Gastroesophageal sphincter (tissue), 4 donors: ENCODE results near the gene TMEM266. TPM values are rescaled to one million over a fixed set of nuclear protein-coding genes. Genes with fewer than 3 reads are reported as not detected.

ENCODE experiments used
- ATAC-seq: fragments of 150-250 bp; one replicate; pipeline ENCODE4 v1.9.1; 2016; ENCODE audit warnings: mild to moderate bottlenecking, moderate library complexity
- H3K27ac ChIP-seq, 4 donors: fragments of 200-600 bp; sonication (generic) in 3 of 4; 1 replicate in 3 of 4; 2 replicates in 1 of 4; pipeline ENCODE4 v1.5.1; 2016 to 2019
- H3K27me3 ChIP-seq: fragments of 200-600 bp; sonication (generic); one replicate; pipeline ENCODE4 v1.5.1; 2019
- H3K36me3 ChIP-seq, 2 donors: fragments of 200-600 bp; sonication (generic); one replicate each; pipeline ENCODE4 v1.5.1; 2019; ENCODE audit warnings: control low read depth in 1 of 2
- H3K4me1 ChIP-seq, 3 donors: fragments of 200-600 bp; sonication (generic); 1 replicate in 2 of 3; 2 replicates in 1 of 3; pipeline ENCODE4 v1.5.1; 2016 to 2019; ENCODE audit warnings: control low read depth in 2 of 3
- H3K4me3 ChIP-seq, 2 donors: fragments of 200-600 bp; sonication (generic); one replicate each; pipeline ENCODE4 v1.5.1; 2019; ENCODE audit warnings: mild to moderate bottlenecking in 1 of 2, moderate library complexity in 1 of 2
- H3K9me3 ChIP-seq, 3 donors: fragments of 200-600 bp; sonication (generic); one replicate each; pipeline ENCODE4 v1.5.1; 2017 to 2019; ENCODE audit warnings: control low read depth in 2 of 3
- EP300 ChIP-seq: sonication (generic); formaldehyde crosslinking; IDR thresholded peaks from one replicate; pipeline ENCODE4 v1.6.1; 2017; ENCODE audit warnings: antibody characterized with exemption, mild to moderate bottlenecking
- POLR2A ChIP-seq, 2 donors: fragments of 450-650 bp; IDR thresholded peaks; one replicate each; pipeline ENCODE4 v1.6.1; 2017; ENCODE audit warnings: antibody characterized with exemption in 2 of 2, mild to moderate bottlenecking in 2 of 2, moderate library complexity in 1 of 2
- POLR2AphosphoS5 ChIP-seq: sonication (generic); formaldehyde crosslinking; IDR thresholded peaks from one replicate; pipeline ENCODE4 v1.6.1; 2017; ENCODE audit warnings: antibody characterized with exemption
- WGBS, 2 donors: methylation state at CpG; one replicate each; pipeline ENCODE4 v1.1.5; 2018; ENCODE audit warnings: low coverage in 1 of 2; 5-methylcytosine and 5-hydroxymethylcytosine counted together
- total RNA-seq, 4 donors: library from RNA; depleted of rRNA; stranded (reverse); fragments of >200 nt; gene quantifications; one replicate each; pipeline ENCODE4 v1.1.0, GENCODE V29; 2016
- TF ChIP-seq, protein P1 (sequence below), 4 experiments: fragments of 200-600 bp in 2 of 4; fragments of 450-650 bp in 2 of 4; sonication (generic) in 1 of 4; IDR thresholded peaks; one replicate each; pipeline ENCODE4 v1.5.1; 2017 to 2019; ENCODE audit warnings: antibody characterized with exemption in 4 of 4, mild to moderate bottlenecking in 2 of 4, moderate library complexity in 2 of 4

The TMEM266 gene
- total RNA-seq, 4 donors from 2014 or later: 0.77 TPM; not detected in 3

- Histone ChIP-seq H3K27ac (no peak overlapping the region), H3K9me3 (peaks cover 0 to 21% (median 0%) of the 10 kb centered on the region in 3 donors), H3K4me3 (no peak overlapping the region), H3K36me3 (no peaks in the 10 kb centered on the region), H3K4me1 (no peaks in the 10 kb centered on the region), H3K27me3 (peaks cover 13% of the 10 kb centered on the region)
- ATAC-seq: no peak
- TF ChIP-seq, protein P1, sequence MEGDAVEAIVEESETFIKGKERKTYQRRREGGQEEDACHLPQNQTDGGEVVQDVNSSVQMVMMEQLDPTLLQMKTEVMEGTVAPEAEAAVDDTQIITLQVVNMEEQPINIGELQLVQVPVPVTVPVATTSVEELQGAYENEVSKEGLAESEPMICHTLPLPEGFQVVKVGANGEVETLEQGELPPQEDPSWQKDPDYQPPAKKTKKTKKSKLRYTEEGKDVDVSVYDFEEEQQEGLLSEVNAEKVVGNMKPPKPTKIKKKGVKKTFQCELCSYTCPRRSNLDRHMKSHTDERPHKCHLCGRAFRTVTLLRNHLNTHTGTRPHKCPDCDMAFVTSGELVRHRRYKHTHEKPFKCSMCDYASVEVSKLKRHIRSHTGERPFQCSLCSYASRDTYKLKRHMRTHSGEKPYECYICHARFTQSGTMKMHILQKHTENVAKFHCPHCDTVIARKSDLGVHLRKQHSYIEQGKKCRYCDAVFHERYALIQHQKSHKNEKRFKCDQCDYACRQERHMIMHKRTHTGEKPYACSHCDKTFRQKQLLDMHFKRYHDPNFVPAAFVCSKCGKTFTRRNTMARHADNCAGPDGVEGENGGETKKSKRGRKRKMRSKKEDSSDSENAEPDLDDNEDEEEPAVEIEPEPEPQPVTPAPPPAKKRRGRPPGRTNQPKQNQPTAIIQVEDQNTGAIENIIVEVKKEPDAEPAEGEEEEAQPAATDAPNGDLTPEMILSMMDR (IDR thresholded peaks at IDR 0.05): no peak
- TF ChIP-seq EP300 (no peak), POLR2AphosphoS5 (no peak), POLR2A (IDR thresholded peaks at IDR 0.05) (no peak)
- 100% methylated on average over 1 to 2 of the region's 4 CpGs for WGBS, 2 donors
These were observed 35.6 kb upstream of the TMEM266 start for GRCh38 chr15:76024021-76024768.

DNA sequence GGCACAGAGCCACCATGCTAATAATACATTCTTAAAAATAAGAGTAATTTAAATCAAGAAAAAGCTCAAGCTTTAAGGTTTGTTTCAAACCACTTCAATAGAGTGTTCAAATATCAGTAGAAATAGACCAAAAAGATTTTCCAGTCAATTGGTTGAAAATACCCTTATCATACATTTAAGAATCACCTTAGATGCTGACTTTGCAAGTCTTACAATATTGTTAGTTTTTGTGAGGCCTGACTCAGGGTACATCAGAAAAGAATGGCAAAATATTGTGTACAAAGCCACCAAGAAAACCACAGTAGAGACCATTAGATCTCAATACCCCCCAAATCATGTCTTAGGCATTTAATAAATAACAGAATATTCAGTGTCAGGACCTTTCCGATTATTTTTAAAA, 27.7 kb upstream of the TMEM266 start:
- 83 to 100% methylated on average over 1 of the region's 1 CpG for WGBS, 2 donors
- Histone ChIP-seq H3K4me1 (no peaks in the 10 kb centered on the region), H3K4me3 (no peak overlapping the region), H3K9me3 (peaks cover 0 to 11% (median 0%) of the 10 kb centered on the region in 3 donors), H3K36me3 (no peaks in the 10 kb centered on the region), H3K27me3 (no peaks in the 10 kb centered on the region), H3K27ac (no peak overlapping the region)
- no peak for TF ChIP-seq POLR2AphosphoS5
- TF ChIP-seq, protein P1 (IDR thresholded peaks at IDR 0.05): no peak
- no peak for TF ChIP-seq POLR2A (IDR thresholded peaks at IDR 0.05)
- no peak for TF ChIP-seq EP300
- ATAC-seq: no peak

DNA sequence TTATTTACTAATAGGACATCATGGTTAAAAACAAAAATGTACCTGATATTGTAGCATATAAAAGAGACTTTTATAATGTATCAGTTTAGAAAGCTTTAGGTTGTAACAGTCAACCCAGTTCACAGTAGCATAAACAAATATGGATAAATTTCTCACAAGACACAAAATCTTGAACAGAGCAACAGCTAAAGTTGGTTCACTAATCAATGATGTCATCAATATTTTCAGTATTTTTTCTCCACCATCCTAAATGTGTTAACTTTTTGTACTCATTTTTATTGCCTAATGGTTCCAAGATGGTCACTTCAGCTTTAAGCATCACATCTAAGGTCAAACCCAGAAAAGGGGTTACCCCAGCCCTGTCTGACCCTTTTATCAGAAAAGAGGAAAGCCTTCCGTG, 26.3 kb upstream of the TMEM266 start:
- peaks cover 0 to 14% (median 0%) of the 10 kb centered on the region in 3 donors for H3K9me3 ChIP-seq
- H3K36me3 ChIP-seq: no peaks in the 10 kb centered on the region
- TF ChIP-seq POLR2AphosphoS5 (no peak), EP300 (no peak), POLR2A (IDR thresholded peaks at IDR 0.05) (no peak)
- TF ChIP-seq, protein P1 (IDR thresholded peaks at IDR 0.05): no peak
- WGBS, 2 donors: 78 to 88% methylated on average over 1 of the region's 1 CpG
- no peaks in the 10 kb centered on the region for H3K4me1 ChIP-seq
- no peak for ATAC-seq
- no peak overlapping the region for H3K4me3 ChIP-seq
- peaks cover 4% of the 10 kb centered on the region for H3K27me3 ChIP-seq
- H3K27ac ChIP-seq: no peak overlapping the region

DNA sequence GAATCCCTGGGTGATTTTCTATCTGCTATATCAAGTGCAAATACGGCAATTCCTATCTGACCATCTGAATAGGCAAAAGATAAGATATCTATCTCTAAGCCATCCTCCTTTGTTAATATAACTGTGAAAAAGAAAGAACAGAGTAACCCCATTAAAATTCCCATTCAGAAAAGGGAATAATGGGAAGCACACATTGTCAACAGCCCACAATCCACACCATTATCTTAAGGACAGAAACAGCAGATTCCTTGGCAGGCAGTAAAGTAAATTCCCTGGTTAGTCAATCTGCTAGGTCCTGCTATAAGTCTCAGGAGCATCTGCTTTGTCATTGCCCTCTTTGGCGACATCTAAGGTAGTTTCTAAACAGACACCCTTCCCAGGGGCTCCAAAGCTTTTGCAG, 25.7 kb upstream of the TMEM266 start:
- H3K4me1 ChIP-seq: no peaks in the 10 kb centered on the region
- TF ChIP-seq POLR2AphosphoS5: no peak
- TF ChIP-seq, protein P1 (IDR thresholded peaks at IDR 0.05): no peak
- TF ChIP-seq POLR2A (IDR thresholded peaks at IDR 0.05): no peak
- ATAC-seq: no peak
- H3K27me3 ChIP-seq: peaks cover 9% of the 10 kb centered on the region
- peaks cover 0 to 20% (median 0%) of the 10 kb centered on the region in 3 donors for H3K9me3 ChIP-seq
- H3K36me3 ChIP-seq: no peaks in the 10 kb centered on the region
- no peak overlapping the region for H3K4me3 ChIP-seq
- H3K27ac ChIP-seq: no peak overlapping the region
- 72 to 73% methylated on average over 1 to 2 of the region's 2 CpGs for WGBS, 2 donors

DNA sequence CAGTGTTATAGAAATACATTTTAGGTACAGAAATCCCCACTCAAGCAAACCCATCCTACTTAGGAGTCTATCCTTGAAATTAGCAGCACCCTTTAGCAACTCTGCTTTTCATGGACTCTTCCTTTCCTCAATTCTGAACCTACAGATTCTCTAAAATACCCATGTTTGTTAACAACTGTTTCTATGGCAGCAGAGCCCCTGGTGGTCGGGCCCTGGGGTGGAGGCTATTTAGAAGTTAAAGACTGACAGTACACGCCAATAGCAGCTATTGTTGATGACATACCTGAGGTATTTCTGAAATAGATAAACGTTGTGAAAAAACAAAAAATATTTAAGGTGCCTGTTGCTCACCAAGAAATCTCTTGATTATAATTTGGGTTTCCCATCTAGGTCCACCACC, 24.2 kb upstream of the TMEM266 start:
- Histone ChIP-seq H3K9me3 (peaks cover 0 to 25% (median 0%) of the 10 kb centered on the region in 3 donors), H3K36me3 (no peaks in the 10 kb centered on the region), H3K27ac (no peak overlapping the region), H3K4me1 (no peaks in the 10 kb centered on the region), H3K27me3 (peaks cover 13% of the 10 kb centered on the region), H3K4me3 (no peak overlapping the region)
- no peak for TF ChIP-seq POLR2A (IDR thresholded peaks at IDR 0.05)
- TF ChIP-seq, protein P1 (IDR thresholded peaks at IDR 0.05): no peak
- no peak for TF ChIP-seq POLR2AphosphoS5
- no peak for TF ChIP-seq EP300
- no peak for ATAC-seq
- 27 to 45% methylated on average over 2 to 3 of the region's 3 CpGs for WGBS, 2 donors
